Activated naive CD4-positive, alpha-beta T cell treated with anti-CD3 and anti-CD28 coated beads, Interleukin-2, amount 10 ng/mL, durations not matched to agents 7 days and 5 days (primary cell): ENCODE results near the gene DTNBP1.

Source experiments
- CTCF ChIA-PET: fragments of 350-600 bp; sonication (Branson Sonifier 250); formaldehyde crosslinking; loops from one replicate; lab custom pipeline; 2021; ENCODE audit warnings: antibody characterized with exemption; lab: Charles Lee
- DNase-seq: peaks from one replicate; pipeline ENCODE4 v3.0.0-alpha.2; 2020
- H3K27ac Mint-ChIP-seq: one replicate; pipeline ENCODE4 v1.8.0; 2021; ENCODE audit warnings: mild to moderate bottlenecking, moderate library complexity, mixed read lengths
- H3K27me3 Mint-ChIP-seq: one replicate; pipeline ENCODE4 v1.8.0; 2021; ENCODE audit warnings: mild to moderate bottlenecking, mixed read lengths
- H3K36me3 Mint-ChIP-seq: one replicate; pipeline ENCODE4 v1.8.0; 2021; ENCODE audit warnings: mixed read lengths
- H3K4me1 Mint-ChIP-seq: one replicate; pipeline ENCODE4 v1.8.0; 2021; ENCODE audit warnings: mixed read lengths
- H3K4me3 Mint-ChIP-seq: one replicate; pipeline ENCODE4 v1.8.0; 2021; ENCODE audit warnings: mild to moderate bottlenecking, moderate library complexity, mixed read lengths
- H3K9me3 Mint-ChIP-seq: one replicate; pipeline ENCODE4 v1.8.0; 2021; ENCODE audit warnings: mixed read lengths

The DTNBP1 gene

DNA sequence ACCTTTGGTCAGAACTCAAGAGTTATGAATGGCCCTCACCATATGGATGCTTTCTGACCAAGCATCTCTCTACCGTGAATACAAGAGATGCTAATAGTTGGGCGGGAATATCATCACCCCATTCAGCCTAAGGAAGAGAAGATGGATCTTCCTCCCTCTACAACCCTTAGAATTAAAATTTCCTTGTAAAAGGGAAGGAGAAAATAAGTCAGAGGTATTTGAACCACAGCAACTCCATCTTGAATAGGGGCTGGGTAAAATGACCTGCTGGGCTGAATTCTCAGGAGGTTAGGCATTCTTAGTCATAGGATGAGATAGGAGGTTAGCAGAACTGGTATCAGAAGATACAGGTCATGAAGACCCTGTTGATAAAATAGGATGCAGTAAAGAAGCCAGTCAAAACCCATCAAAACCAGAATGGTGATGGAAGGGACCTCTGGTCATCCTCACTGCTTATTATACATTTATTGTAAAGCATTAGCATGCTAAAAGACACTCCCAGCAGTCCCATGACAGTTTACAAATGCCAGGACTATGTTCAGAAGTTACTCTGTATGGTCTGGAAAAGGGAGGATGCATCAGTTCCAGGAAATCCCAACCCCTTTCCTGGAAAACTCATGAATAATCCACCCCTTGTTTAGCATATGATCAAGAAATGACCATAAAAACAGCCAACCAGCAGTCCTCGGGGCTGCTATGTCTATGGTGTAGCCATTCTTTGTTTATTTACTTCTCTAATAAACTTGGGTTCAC lies 101.2 kb downstream of the DTNBP1 start:
- Mint-ChIP-seq H3K36me3 (peaks cover 3% of the 10 kb centered on the region), H3K9me3 (no peaks in the 10 kb centered on the region), H3K27me3 (no peaks in the 10 kb centered on the region), H3K27ac (no peak overlapping the region), H3K4me1 (no peaks in the 10 kb centered on the region), H3K4me3 (no peak overlapping the region)
- no peak for DNase-seq
- CTCF ChIA-PET = no interaction called here

DNA sequence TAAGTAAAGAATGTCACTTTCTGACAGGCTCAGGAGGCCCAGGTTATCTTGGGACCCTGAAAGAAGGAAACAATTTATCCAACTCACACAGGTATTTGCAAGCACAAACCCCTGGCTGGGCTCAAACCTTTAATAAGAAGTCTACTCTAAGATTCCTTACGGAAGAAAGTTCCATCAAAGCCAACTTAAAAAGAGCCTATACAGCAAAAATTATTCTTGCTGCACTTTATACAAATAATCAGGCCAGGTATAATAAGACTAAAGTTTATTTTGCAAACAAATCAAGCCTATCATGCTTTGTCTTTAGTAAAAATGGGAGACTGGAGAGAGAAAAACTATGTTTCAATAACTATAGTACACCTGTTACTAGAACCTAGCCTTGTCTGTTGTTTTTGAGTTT lies 102.1 kb downstream of the DTNBP1 start:
- Mint-ChIP-seq H3K9me3 (no peaks in the 10 kb centered on the region), H3K4me3 (no peak overlapping the region), H3K27me3 (no peaks in the 10 kb centered on the region), H3K4me1 (no peaks in the 10 kb centered on the region), H3K36me3 (peaks cover 3% of the 10 kb centered on the region), H3K27ac (no peak overlapping the region)
- no peak for DNase-seq
- CTCF ChIA-PET = no interaction called here

DNA sequence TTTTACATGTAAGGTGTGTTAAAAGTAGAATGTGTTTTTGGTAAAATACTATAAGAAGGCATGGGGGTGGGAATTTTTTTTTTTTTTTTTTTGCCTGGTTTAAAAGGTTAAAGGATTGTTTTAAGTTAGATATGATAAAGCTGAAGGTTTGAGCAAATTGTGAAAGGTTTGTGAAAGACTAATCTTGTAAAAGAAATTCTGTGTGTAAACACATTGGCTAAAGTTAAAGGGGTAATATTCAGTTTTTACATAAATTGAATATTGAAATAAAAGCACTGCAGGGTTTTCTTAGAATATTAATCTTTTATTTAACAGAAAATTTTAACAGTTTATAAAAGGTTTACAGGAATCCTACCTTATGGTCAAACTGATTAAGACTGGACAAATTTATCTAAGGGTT lies 105.7 kb downstream of the DTNBP1 start:
- no peaks in the 10 kb centered on the region for H3K4me1 Mint-ChIP-seq
- H3K27me3 Mint-ChIP-seq = no peaks in the 10 kb centered on the region
- no peak overlapping the region for H3K4me3 Mint-ChIP-seq
- no peaks in the 10 kb centered on the region for H3K9me3 Mint-ChIP-seq
- peaks cover 2% of the 10 kb centered on the region for H3K36me3 Mint-ChIP-seq
- no peak for DNase-seq
- CTCF ChIA-PET = no interaction called here
- no peak overlapping the region for H3K27ac Mint-ChIP-seq

DNA sequence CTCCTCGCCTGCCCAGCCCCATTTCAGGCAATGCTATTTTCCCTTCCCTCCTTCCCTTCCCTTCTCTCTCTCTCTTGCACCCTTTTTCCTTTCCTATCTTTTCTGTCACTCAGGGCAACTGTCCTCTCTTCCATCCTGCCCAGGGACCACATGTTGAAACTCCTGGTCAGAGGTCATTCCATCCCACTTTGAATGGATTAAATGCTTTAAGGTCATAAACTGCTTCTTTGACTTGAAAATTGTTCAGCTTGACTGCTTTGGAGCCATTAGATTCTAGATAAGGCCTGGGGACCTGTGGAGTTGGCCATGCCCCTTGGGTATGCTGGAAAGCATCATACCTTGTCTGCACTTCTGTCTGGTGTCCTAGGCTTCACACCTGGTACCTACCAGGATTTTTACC lies 106.1 kb downstream of the DTNBP1 start:
- Mint-ChIP-seq H3K36me3 (peaks cover 2% of the 10 kb centered on the region), H3K27me3 (no peaks in the 10 kb centered on the region), H3K27ac (no peak overlapping the region), H3K4me1 (no peaks in the 10 kb centered on the region), H3K4me3 (no peak overlapping the region), H3K9me3 (no peaks in the 10 kb centered on the region)
- CTCF ChIA-PET = no interaction called here
- DNase-seq = no peak

DNA sequence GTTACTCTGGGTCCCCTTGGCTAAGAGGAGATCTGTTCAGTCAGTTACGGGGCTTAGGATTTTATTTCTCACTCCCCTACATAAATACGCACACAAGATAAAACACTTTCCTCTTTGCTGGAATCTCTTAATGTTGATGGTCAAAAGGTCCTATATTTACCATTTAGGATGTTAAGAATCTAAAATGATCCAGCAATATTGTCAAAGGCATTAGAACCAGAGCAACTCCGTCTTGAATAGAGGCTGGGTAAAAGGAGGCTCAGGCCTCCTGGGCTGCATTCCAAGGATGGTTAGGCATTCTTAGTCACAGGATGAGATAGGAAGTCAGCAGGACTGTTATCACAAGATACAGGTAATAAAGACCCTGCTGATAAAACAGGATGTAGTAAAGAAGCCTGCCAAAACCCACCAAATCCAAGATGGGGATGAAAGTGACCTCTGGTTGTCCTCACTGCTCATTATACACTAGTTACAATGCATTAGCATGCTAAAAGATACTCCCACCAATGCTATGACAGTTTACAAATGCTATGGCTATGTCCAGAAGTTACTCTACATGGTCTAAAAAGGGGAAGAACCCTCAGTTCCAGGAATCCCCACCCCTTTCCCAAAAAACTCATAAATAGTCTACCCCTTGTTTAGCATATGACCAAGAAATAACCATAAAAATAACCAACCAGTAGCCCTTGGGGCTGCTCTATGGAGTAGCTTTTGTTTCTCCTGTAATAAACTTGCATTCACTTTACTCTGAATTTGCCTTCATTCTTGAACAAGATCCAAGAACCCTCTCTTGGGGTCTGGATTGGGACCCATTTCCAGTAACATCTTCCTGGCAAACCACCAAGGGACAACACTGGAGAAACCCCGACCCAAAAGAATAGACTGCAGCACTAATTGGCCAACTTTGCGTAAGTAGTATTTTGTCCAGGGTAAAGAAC lies 107.5 kb downstream of the DTNBP1 start:
- Mint-ChIP-seq H3K27me3 (no peaks in the 10 kb centered on the region), H3K27ac (no peak overlapping the region)

DNA sequence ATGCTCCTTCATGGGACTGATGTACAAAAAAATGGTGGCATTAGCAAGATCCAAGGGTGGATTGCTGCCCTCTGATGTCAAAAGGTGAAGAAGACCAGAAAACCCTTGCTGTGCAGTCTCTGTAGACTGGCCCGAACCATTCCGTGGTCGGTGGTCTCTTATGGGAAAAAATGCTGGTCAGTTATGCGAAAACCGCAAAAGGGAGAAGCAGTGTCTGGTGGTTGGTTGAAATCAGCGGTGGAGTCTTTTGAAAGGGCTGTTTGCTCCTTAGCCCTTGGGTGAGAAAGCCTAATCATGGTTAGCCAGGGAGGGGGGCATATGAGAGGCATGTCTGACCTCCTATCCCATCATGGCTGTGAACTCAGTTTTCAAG lies 108.1 kb downstream of the DTNBP1 start:
- Mint-ChIP-seq H3K36me3 (no peaks in the 10 kb centered on the region), H3K27me3 (no peaks in the 10 kb centered on the region), H3K9me3 (no peaks in the 10 kb centered on the region), H3K27ac (no peak overlapping the region), H3K4me1 (no peaks in the 10 kb centered on the region), H3K4me3 (no peak overlapping the region)
- CTCF ChIA-PET = no interaction called here
- no peak for DNase-seq

More for the DNA sequence above, 107.5 kb downstream of the DTNBP1 start:
- Mint-ChIP-seq H3K9me3 (no peaks in the 10 kb centered on the region), H3K4me3 (no peak overlapping the region), H3K4me1 (no peaks in the 10 kb centered on the region), H3K36me3 (no peaks in the 10 kb centered on the region)
- CTCF ChIA-PET = no interaction called here
- no peak for DNase-seq

DNA sequence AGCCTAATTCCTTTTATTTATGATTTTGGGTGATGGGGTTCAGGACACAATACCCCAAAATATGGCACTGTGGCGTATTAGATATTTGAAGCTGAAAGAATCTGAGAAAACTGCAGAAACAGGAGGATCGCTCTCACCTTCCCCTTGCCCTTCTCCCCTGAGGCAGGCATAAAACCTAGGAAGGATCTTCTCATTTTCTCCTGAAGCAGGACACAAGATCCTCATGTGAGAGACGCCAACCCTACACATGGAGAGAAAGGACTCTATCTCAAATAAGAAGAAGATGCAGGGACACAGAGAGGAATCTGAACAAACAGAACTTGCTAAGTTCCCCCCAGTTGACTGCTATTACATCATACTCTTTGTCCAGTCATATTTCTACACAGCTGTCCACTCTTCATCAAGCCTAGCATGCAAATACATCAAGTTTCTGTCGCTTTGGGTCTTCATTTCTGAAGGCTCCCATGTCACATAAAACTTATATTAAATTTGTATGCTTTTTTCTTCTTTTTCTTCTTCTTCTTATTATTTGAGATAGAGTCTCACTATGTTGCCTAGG lies 109.0 kb downstream of the DTNBP1 start:
- no peak overlapping the region for H3K4me3 Mint-ChIP-seq
- H3K4me1 Mint-ChIP-seq = no peaks in the 10 kb centered on the region
- H3K27me3 Mint-ChIP-seq = no peaks in the 10 kb centered on the region
- no peak for DNase-seq
- CTCF ChIA-PET = no interaction called here
- no peak overlapping the region for H3K27ac Mint-ChIP-seq
- H3K9me3 Mint-ChIP-seq = no peaks in the 10 kb centered on the region
- H3K36me3 Mint-ChIP-seq = no peaks in the 10 kb centered on the region

DNA sequence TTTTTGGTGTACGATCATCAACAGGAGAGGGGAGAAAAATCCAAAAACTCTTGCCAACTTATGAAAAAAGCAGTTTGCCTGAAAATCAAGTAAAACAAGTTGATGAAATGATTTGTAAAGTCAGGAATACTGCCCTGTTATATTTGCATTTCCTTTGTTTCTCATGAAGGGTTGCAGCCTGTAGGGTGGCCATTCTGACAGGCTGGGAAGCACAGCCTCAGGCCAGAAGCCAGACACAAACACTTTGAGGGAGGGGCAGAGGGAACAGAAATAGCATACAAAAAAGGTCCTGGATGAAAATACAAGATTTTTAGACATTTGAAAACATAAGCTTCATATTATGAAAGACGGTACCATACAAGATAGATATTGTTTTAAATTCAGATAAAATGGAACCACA lies 109.8 kb downstream of the DTNBP1 start:
- Mint-ChIP-seq H3K4me1 (no peaks in the 10 kb centered on the region), H3K9me3 (no peaks in the 10 kb centered on the region), H3K27ac (no peak overlapping the region), H3K4me3 (no peak overlapping the region), H3K27me3 (no peaks in the 10 kb centered on the region), H3K36me3 (no peaks in the 10 kb centered on the region)
- CTCF ChIA-PET = no interaction called here
- DNase-seq = no peak

DNA sequence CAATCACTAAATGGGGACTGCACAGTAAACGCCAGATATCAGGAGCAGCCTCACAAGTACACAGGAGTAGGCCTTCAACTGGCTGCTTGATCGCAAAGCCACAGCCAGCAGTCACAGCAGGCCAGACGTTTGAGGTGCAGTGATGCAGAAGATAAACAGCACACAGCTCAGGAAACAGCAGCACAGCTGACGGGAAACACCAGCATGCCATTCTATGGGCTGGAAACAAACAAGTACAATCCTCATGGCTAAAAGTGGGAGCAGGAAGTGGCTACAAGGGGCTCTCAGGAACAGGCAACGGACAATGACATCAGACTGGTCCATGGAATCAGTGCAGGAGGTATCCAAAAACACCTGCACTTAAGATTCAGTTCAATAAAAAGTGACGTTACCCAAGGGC lies 111.0 kb downstream of the DTNBP1 start:
- DNase-seq = no peak
- Mint-ChIP-seq H3K27me3 (no peaks in the 10 kb centered on the region), H3K4me1 (no peaks in the 10 kb centered on the region), H3K9me3 (no peaks in the 10 kb centered on the region), H3K27ac (no peak overlapping the region), H3K4me3 (no peak overlapping the region), H3K36me3 (no peaks in the 10 kb centered on the region)
- CTCF ChIA-PET = interaction anchor here (0.8 kb wide), 1 partner anchor 20 kb away, joined by 4 read pairs; no protein-coding TSS in a partner anchor

DNA sequence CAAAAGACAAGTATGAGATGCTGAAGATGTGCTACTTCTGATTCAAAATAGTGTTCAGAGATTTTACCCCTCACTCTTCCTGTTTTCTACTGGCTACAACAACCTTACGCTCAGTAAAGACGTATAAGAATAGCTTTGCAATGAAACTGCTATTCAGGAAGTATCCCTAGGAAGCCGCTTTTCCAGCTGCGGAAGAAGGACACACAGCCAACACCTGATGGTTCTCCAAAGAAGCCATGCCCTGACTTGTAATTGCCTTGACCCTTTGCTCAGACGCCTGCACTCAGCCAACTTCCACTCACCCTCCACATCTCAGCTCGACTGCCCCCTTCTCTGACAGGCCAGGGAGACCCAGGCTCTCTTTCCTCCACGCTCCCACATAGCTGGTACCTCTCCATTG lies 111.6 kb downstream of the DTNBP1 start:
- no peak overlapping the region for H3K4me3 Mint-ChIP-seq
- H3K4me1 Mint-ChIP-seq = no peaks in the 10 kb centered on the region
- no peak for DNase-seq
- CTCF ChIA-PET = interaction anchor here (0.8 kb wide), 1 partner anchor 21 kb away, joined by 4 read pairs; no protein-coding TSS in a partner anchor
- no peak overlapping the region for H3K27ac Mint-ChIP-seq
- H3K9me3 Mint-ChIP-seq = no peaks in the 10 kb centered on the region
- H3K36me3 Mint-ChIP-seq = no peaks in the 10 kb centered on the region
- no peaks in the 10 kb centered on the region for H3K27me3 Mint-ChIP-seq

DNA sequence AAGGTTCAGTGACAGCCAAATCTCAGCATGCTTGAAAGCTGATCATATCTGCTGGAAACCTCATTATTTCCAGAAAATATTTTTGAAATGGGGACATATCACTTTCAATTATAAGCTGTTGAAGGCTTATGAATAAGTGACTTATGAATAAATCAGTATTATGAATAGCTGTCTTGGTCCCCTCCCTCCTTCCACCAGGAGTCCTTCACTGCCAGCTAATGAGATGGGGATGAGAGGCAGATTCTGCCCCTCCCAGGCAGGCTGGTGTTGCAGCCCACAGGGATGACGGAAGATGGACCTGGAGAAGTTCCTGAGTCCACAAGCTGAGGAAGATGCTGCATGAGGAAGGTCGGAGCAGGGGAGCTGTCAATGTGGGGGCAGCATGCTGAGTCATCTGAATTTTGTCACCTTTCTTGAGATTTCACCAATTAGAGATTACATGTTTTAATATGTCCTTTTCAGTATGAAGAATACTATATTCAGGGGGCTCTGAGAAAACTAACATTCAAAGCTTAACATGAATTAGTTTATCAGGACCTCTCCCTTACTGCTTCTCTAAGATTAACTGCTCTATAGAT lies 112.2 kb downstream of the DTNBP1 start:
- no peak for DNase-seq
- H3K27ac Mint-ChIP-seq = no peak overlapping the region
- no peaks in the 10 kb centered on the region for H3K27me3 Mint-ChIP-seq
- no peaks in the 10 kb centered on the region for H3K36me3 Mint-ChIP-seq
- H3K4me3 Mint-ChIP-seq = no peak overlapping the region
- CTCF ChIA-PET = no interaction called here
- H3K4me1 Mint-ChIP-seq = no peaks in the 10 kb centered on the region
- H3K9me3 Mint-ChIP-seq = no peaks in the 10 kb centered on the region

DNA sequence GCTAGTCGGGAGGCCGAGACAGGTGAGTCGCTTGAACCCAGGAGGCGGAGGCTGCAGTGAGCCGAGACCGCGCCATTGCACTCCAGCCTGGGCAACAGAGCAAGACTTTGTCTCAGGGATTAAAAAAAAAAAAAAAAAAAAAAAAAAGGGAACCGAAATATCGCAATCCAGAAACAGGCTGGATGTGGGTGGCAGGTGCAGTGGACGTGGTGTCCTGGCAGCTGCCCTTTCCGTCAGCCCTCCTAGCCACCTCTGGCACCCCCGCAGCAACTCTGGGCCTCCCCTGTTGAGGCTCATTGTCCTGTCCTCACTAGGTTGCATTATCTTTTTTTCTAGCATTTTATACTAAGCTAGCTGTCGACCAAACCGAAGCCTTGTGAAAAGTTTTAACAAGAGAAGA lies 113.5 kb downstream of the DTNBP1 start:
- no peak for DNase-seq
- Mint-ChIP-seq H3K27me3 (no peaks in the 10 kb centered on the region), H3K9me3 (no peaks in the 10 kb centered on the region), H3K27ac (no peak overlapping the region), H3K36me3 (no peaks in the 10 kb centered on the region), H3K4me1 (no peaks in the 10 kb centered on the region), H3K4me3 (no peak overlapping the region)
- CTCF ChIA-PET = no interaction called here

DNA sequence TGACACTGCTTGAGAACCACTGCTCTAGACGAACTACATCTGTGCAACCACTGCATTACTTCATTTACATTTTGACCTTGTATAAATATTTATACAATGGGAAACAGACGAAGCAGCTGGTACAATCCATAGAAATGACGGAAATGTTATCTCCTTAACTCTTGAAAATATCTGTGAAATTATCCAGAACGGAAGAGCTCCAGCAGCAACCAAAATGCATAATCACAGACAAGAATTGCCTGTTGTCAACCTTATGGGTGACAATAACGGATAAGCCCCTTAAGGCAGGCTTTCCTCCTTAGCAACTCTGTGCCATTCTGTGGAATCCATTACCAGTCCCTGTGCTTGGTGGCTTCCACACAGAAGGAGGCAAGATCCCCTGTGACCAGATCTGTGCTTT lies 115.4 kb downstream of the DTNBP1 start:
- CTCF ChIA-PET = no interaction called here
- DNase-seq = no peak
- H3K27ac Mint-ChIP-seq = no peak overlapping the region
- H3K4me3 Mint-ChIP-seq = no peak overlapping the region
- H3K9me3 Mint-ChIP-seq = peaks cover 6% of the 10 kb centered on the region
- H3K36me3 Mint-ChIP-seq = peaks cover 5% of the 10 kb centered on the region
- H3K4me1 Mint-ChIP-seq = no peaks in the 10 kb centered on the region
- no peaks in the 10 kb centered on the region for H3K27me3 Mint-ChIP-seq

DNA sequence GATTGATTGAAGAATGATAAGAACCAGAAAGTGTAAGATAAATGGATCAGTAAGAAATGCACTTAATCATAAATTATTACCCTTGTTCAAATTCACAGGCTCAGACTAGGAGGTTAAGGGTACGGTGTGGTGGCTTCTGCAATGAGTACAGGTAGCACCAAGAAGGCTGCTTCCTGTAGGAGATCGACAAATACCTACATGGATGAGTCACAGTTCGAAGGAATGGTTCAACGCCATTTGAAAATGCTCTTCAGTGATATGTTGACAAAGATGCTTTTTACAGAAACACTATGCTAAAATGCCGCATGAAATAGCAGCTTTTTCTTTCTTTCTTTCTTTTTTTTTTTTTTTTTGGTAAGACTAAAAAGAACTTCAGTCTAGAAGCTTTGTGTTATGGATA lies 116.2 kb downstream of the DTNBP1 start:
- H3K4me3 Mint-ChIP-seq = no peak overlapping the region
- H3K36me3 Mint-ChIP-seq = peaks cover 5% of the 10 kb centered on the region
- H3K27me3 Mint-ChIP-seq = no peaks in the 10 kb centered on the region
- H3K4me1 Mint-ChIP-seq = no peaks in the 10 kb centered on the region
- no peak for DNase-seq
- peaks cover 6% of the 10 kb centered on the region for H3K9me3 Mint-ChIP-seq
- CTCF ChIA-PET = no interaction called here
- H3K27ac Mint-ChIP-seq = no peak overlapping the region
